PC-9 (cell line): ENCODE data around the gene PIAS1. TPM values are rescaled to one million over a fixed set of nuclear protein-coding genes. Genes with fewer than 3 reads are reported as not detected.

ENCODE experiments used
- BruUV-seq: library from RNA; stranded (reverse); fragments of 400-500 nt; replicated peaks from 2 replicates; lab custom pipeline; 2021; lab: Mats Ljungman, UMichigan
- CTCF ChIA-PET: fragments of 300-600 bp; sonication (Branson Sonifier 250); formaldehyde crosslinking; loops from one replicate; lab custom pipeline; 2022; ENCODE audit warnings: antibody characterized with exemption; lab: Charles Lee
- POLR2A ChIA-PET: fragments of 300-600 bp; sonication (Branson Sonifier 250); formaldehyde crosslinking; loops from one replicate; lab custom pipeline; 2022; ENCODE audit warnings: antibody characterized with exemption; ENCODE audit not compliant: unreplicated experiment; lab: Charles Lee
- DNase-seq, 2 experiments: peaks; one replicate each; pipeline versions ENCODE4 v3.0.0 to v3.0.0-alpha.2; 2015 to 2022; ENCODE audit warnings: mixed read lengths in 1 of 2
- H2AFZ ChIP-seq: fragments of 200-600 bp; sonication (generic); 2 replicates; pipeline ENCODE4 v1.8.1; 2017; ENCODE audit warnings: antibody characterized with exemption
- H3F3A ChIP-seq: fragments of 200-600 bp; sonication (generic); 2 replicates; pipeline ENCODE4 v1.8.1; 2017; ENCODE audit warnings: antibody characterized with exemption, mild to moderate bottlenecking, low read depth; ENCODE audit not compliant: insufficient read depth
- H3K27ac ChIP-seq: fragments of 200-600 bp; sonication (generic); 2 replicates; pipeline ENCODE4 v1.6.1; 2016; ENCODE audit warnings: mixed run types
- H3K27me3 ChIP-seq: fragments of 200-600 bp; sonication (generic); 2 replicates; pipeline ENCODE4 v1.6.1; 2016; ENCODE audit warnings: low read depth, mixed run types; ENCODE audit not compliant: insufficient read depth
- H3K36me3 ChIP-seq: fragments of 200-600 bp; sonication (generic); 2 replicates; pipeline ENCODE4 v1.6.1; 2016; ENCODE audit warnings: low read depth, mixed run types
- H3K4me1 ChIP-seq: fragments of 200-600 bp; sonication (generic); replicated peaks from 2 replicates; pipeline ENCODE4 v1.6.1; 2016; ENCODE audit warnings: mixed run types; ENCODE audit not compliant: insufficient read depth
- H3K4me2 ChIP-seq: fragments of 200-600 bp; sonication (generic); 2 replicates; pipeline ENCODE4 v1.6.1; 2017; ENCODE audit warnings: mixed run types
- H3K4me3 ChIP-seq: fragments of 200-600 bp; sonication (generic); 2 replicates; pipeline ENCODE4 v1.6.1; 2016; ENCODE audit warnings: mixed run types
- H3K79me2 ChIP-seq: fragments of 200-600 bp; sonication (generic); 2 replicates; pipeline ENCODE4 v1.6.1; 2017; ENCODE audit warnings: low read depth, mixed run types
- H3K9me2 ChIP-seq: fragments of 200-600 bp; sonication (generic); 2 replicates; pipeline ENCODE4 v1.8.1; 2017; ENCODE audit warnings: mild to moderate bottlenecking; ENCODE audit not compliant: insufficient read depth
- H3K9me3 ChIP-seq: fragments of 200-600 bp; sonication (generic); 2 replicates; pipeline ENCODE4 v1.8.1; 2016; ENCODE audit warnings: low read depth; ENCODE audit not compliant: insufficient read depth
- H4K20me1 ChIP-seq: fragments of 200-600 bp; sonication (generic); 2 replicates; pipeline ENCODE4 v1.8.1; 2017; ENCODE audit not compliant: insufficient read depth
- CTCF ChIP-seq: fragments of 200-600 bp; sonication (generic); conservative IDR thresholded peaks from 2 replicates; pipeline ENCODE4 v1.6.1; 2017; ENCODE audit warnings: mixed run types, antibody characterized with exemption, mild to moderate bottlenecking, moderate library complexity
- EZH2 ChIP-seq: fragments of 200-600 bp; sonication (generic); IDR thresholded peaks from 2 replicates; pipeline ENCODE4 v1.8.0; 2017; ENCODE audit warnings: antibody characterized with exemption, low read depth
- intact Hi-C: fragments of 100-400 bp; cut with micrococcal nuclease; formaldehyde crosslinking; loops from one replicate; pipeline ENCODE4 v1.10.0; 2022; ENCODE audit not compliant: unreplicated experiment
- total RNA-seq: library from RNA; stranded (reverse); gene quantifications from 2 replicates; pipeline ENCODE4 v1.2.3, GENCODE V29; 2021

PIAS1 gene
- total RNA-seq, 1 experiment from 2014 or later: 42.5 TPM

- BruUV-seq: no TSS peak
- H3K4me1 ChIP-seq: no peaks in the 10 kb centered on the region
- no peaks in the 10 kb centered on the region for H3K9me3 ChIP-seq
- ChIA-PET CTCF (no interaction called here), POLR2A (no interaction called here)
- no peak for DNase-seq
- no peaks in the 10 kb centered on the region for H3K9me2 ChIP-seq
- H3F3A ChIP-seq: no peaks in the 10 kb centered on the region
- no peak overlapping the region for H3K27ac ChIP-seq
- no peak overlapping the region for H3K4me3 ChIP-seq
- H3K27me3 ChIP-seq: no peaks in the 10 kb centered on the region
- 0 out of 2 replicates have a peak, but pooled peaks cover 4% of the 10 kb centered on the region for H3K36me3 ChIP-seq
- H3K79me2 ChIP-seq: no peaks in the 10 kb centered on the region
- no peaks in the 10 kb centered on the region for H4K20me1 ChIP-seq
- intact Hi-C loops: no loop called here
- H2AFZ ChIP-seq: no peak overlapping the region
- H3K4me2 ChIP-seq: no peak overlapping the region
- TF ChIP-seq CTCF (no peak), EZH2 (no peak)
Observed at GRCh38 chr15:68173119-68173518, 119.0 kb downstream of the PIAS1 start.

- H3K36me3 ChIP-seq: 0 out of 2 replicates have a peak, but pooled peaks cover 4% of the 10 kb centered on the region
- TF ChIP-seq EZH2: no peak
- no peak for TF ChIP-seq CTCF
- CTCF ChIA-PET: no interaction called here
Observed at GRCh38 chr15:68175526-68175925, 121.4 kb downstream of the PIAS1 start.

GRCh38 chr15:68176601-68177000 is 122.5 kb downstream of the PIAS1 start:
- TF ChIP-seq EZH2 (no peak), CTCF (no peak)
- no peaks in the 10 kb centered on the region for H3K27me3 ChIP-seq
- H2AFZ ChIP-seq: no peak overlapping the region
- no peak for DNase-seq
- H3F3A ChIP-seq: no peaks in the 10 kb centered on the region
- no peaks in the 10 kb centered on the region for H3K4me1 ChIP-seq
- no peaks in the 10 kb centered on the region for H3K9me3 ChIP-seq
- no peak overlapping the region for H3K4me3 ChIP-seq
- BruUV-seq: no TSS peak
- ChIA-PET CTCF (no interaction called here), POLR2A (no interaction called here)
- H3K9me2 ChIP-seq: no peaks in the 10 kb centered on the region
- intact Hi-C loops: no loop called here
- no peaks in the 10 kb centered on the region for H4K20me1 ChIP-seq
- no peaks in the 10 kb centered on the region for H3K79me2 ChIP-seq
- H3K4me2 ChIP-seq: no peak overlapping the region
- H3K36me3 ChIP-seq: peaks cover 8% of the 10 kb centered on the region; the same call in 1 of the 2 replicates
- H3K27ac ChIP-seq: no peak overlapping the region

More at GRCh38 chr15:68175526-68175925, 121.4 kb downstream of the PIAS1 start:
- H3K4me3 ChIP-seq: no peak overlapping the region
- POLR2A ChIA-PET: interaction anchor here (0.6 kb wide), 1 partner anchor 1033 kb away, joined by 3 read pairs; no protein-coding TSS in a partner anchor
- no peaks in the 10 kb centered on the region for H3K27me3 ChIP-seq
- no peak for DNase-seq
- H4K20me1 ChIP-seq: no peaks in the 10 kb centered on the region
- no peak overlapping the region for H3K27ac ChIP-seq
- BruUV-seq: no TSS peak
- no peaks in the 10 kb centered on the region for H3F3A ChIP-seq
- no peak overlapping the region for H3K4me2 ChIP-seq
- intact Hi-C loops: no loop called here
- H3K9me2 ChIP-seq: no peaks in the 10 kb centered on the region
- no peaks in the 10 kb centered on the region for H3K9me3 ChIP-seq
- no peaks in the 10 kb centered on the region for H3K4me1 ChIP-seq
- no peak overlapping the region for H2AFZ ChIP-seq
- H3K79me2 ChIP-seq: no peaks in the 10 kb centered on the region
